IMR-90 (cell line): ENCODE measurements around the gene TGFBI. TPM values are rescaled to one million over a fixed set of nuclear protein-coding genes. Genes with fewer than 3 reads are reported as not detected.

Experiments used
- ATAC-seq: fragments of 200-7000 bp; cut with Tn5 transposase; 2 replicates; pipeline ENCODE4 v1.9.1; 2020; ENCODE audit warnings: low read depth, mild to moderate bottlenecking, moderate library complexity
- BruUV-seq: library from RNA; stranded (reverse); fragments of 400-500 nt; replicated peaks from 2 replicates; lab custom pipeline; 2021; lab: Mats Ljungman, UMichigan
- CTCF ChIA-PET: fragments of 300-600 bp; formaldehyde crosslinking; extraction: SDS; loops from one replicate; lab custom pipeline; 2021; ENCODE audit warnings: antibody characterized with exemption; lab: Yijun Ruan, JAX
- POLR2A ChIA-PET: fragments of 300-600 bp; sonication (Branson Sonifier 250); formaldehyde crosslinking; loops from one replicate; lab custom pipeline; 2022; ENCODE audit warnings: antibody characterized with exemption; ENCODE audit not compliant: unreplicated experiment; lab: Charles Lee
- DNase-seq: peaks from one replicate; pipeline ENCODE4 v3.0.0; 2013
- H2AFZ ChIP-seq: replicated peaks from 2 replicates; pipeline ENCODE3; 2013; ENCODE audit warnings: low read length, mild to moderate bottlenecking; ENCODE audit not compliant: poor library complexity
- H2AK5ac ChIP-seq: 2 replicates; pipeline ENCODE4 v1.6.1; 2013; ENCODE audit warnings: low read depth, low read length, inconsistent platforms
- H2AK9ac ChIP-seq: replicated peaks from 2 replicates; pipeline ENCODE3; 2013; ENCODE audit warnings: mild to moderate bottlenecking, low read depth, low read length, moderate library complexity; ENCODE audit not compliant: poor library complexity
- H2BK120ac ChIP-seq: 2 replicates; pipeline ENCODE4 v1.6.1; 2013; ENCODE audit warnings: low read depth, low read length, inconsistent platforms
- H2BK15ac ChIP-seq: 3 replicates; pipeline ENCODE4 v1.6.1; 2013; ENCODE audit warnings: low read depth, low read length, inconsistent platforms
- H2BK20ac ChIP-seq: 2 replicates; pipeline ENCODE4 v1.6.1; 2013; ENCODE audit warnings: low read depth, mild to moderate bottlenecking, inconsistent platforms, low read length, moderate library complexity
- H2BK5ac ChIP-seq: 2 replicates; pipeline ENCODE4 v1.6.1; 2013; ENCODE audit warnings: mild to moderate bottlenecking, low read depth, low read length, inconsistent platforms; ENCODE audit not compliant: poor library complexity, severe bottlenecking
- H3K14ac ChIP-seq: replicated peaks from 2 replicates; pipeline ENCODE4 v1.6.1; 2013; ENCODE audit warnings: low read depth, low read length, inconsistent platforms
- H3K18ac ChIP-seq: 2 replicates; pipeline ENCODE4 v1.6.1; 2013; ENCODE audit warnings: low read depth, low read length, control low read depth
- H3K23ac ChIP-seq: 2 replicates; pipeline ENCODE4 v1.6.1; 2013; ENCODE audit warnings: low read depth, low read length, inconsistent platforms
- H3K27ac ChIP-seq: 2 replicates; pipeline ENCODE4 v1.5.1; 2013; ENCODE audit warnings: mild to moderate bottlenecking, control low read depth, low read length; ENCODE audit not compliant: insufficient read depth
- H3K27me3 ChIP-seq: 2 replicates; pipeline ENCODE4 v1.6.1; 2013; ENCODE audit warnings: low read length; ENCODE audit not compliant: control insufficient read depth, insufficient read depth
- H3K36me3 ChIP-seq: 2 replicates; pipeline ENCODE4 v1.6.1; 2013; ENCODE audit warnings: low read length, mixed read lengths; ENCODE audit not compliant: control insufficient read depth, insufficient read depth
- H3K4ac ChIP-seq: 2 replicates; pipeline ENCODE4 v1.6.1; 2013; ENCODE audit warnings: low read depth, low read length, inconsistent platforms
- H3K4me1 ChIP-seq: 2 replicates; pipeline ENCODE4 v1.6.1; 2013; ENCODE audit warnings: low read length, mixed read lengths; ENCODE audit not compliant: control insufficient read depth, insufficient read depth
- H3K4me2 ChIP-seq: 2 replicates; pipeline ENCODE4 v1.6.1; 2013; ENCODE audit warnings: low read depth, mild to moderate bottlenecking, control low read depth, low read length, moderate library complexity
- H3K4me3 ChIP-seq: 2 replicates; pipeline ENCODE4 v1.5.1; 2013; ENCODE audit warnings: low read depth, mild to moderate bottlenecking, control low read depth, low read length, moderate library complexity; ENCODE audit not compliant: insufficient read depth
- H3K56ac ChIP-seq: 2 replicates; pipeline ENCODE4 v1.6.1; 2013; ENCODE audit warnings: low read length, inconsistent platforms; ENCODE audit not compliant: insufficient read depth; ENCODE audit errors: extremely low read depth
- H3K79me1 ChIP-seq, 2 experiments: 2 replicates each; pipeline ENCODE4 v1.6.1; 2013; ENCODE audit warnings: low read length in 2 of 2, inconsistent platforms in 1 of 2, low read depth in 1 of 2
- H3K9ac ChIP-seq: 2 replicates; pipeline ENCODE4 v1.6.1; 2013; ENCODE audit warnings: low read depth, low read length, control low read depth
- H3K9me1 ChIP-seq: 2 replicates; pipeline ENCODE4 v1.6.1; 2013; ENCODE audit warnings: low read length, inconsistent platforms; ENCODE audit not compliant: insufficient read depth
- H3K9me3 ChIP-seq: 2 replicates; pipeline ENCODE4 v1.6.1; 2013; ENCODE audit warnings: low read length; ENCODE audit not compliant: control insufficient read depth, insufficient read depth
- H4K20me1 ChIP-seq: 2 replicates; pipeline ENCODE4 v1.6.1; 2013; ENCODE audit warnings: low read length, inconsistent platforms; ENCODE audit not compliant: insufficient read depth
- H4K5ac ChIP-seq: 2 replicates; pipeline ENCODE4 v1.6.1; 2013; ENCODE audit warnings: mild to moderate bottlenecking, low read depth, low read length, control low read depth
- H4K8ac ChIP-seq, 2 experiments: 2 replicates each; pipeline ENCODE4 v1.6.1; 2013; ENCODE audit warnings: low read depth in 2 of 2, low read length in 2 of 2, control low read depth in 1 of 2, inconsistent platforms in 1 of 2
- H4K91ac ChIP-seq: 2 replicates; pipeline ENCODE4 v1.6.1; 2013; ENCODE audit warnings: low read depth, low read length, inconsistent platforms; ENCODE audit not compliant: insufficient read depth
- CHD1 ChIP-seq: IDR thresholded peaks from 2 replicates; pipeline ENCODE4 v1.6.1; 2012; ENCODE audit warnings: low read depth, low read length, improper control_type of control experiment
- POLR2A ChIP-seq: IDR thresholded peaks from 2 replicates; pipeline ENCODE4 v1.6.1; 2012; ENCODE audit warnings: mild to moderate bottlenecking, low read depth, low read length
- WGBS, 2 experiments: methylation state at CpG; one replicate each; pipeline versions ENCODE4 v1.1.5 to v1.1.7; 2013; ENCODE audit warnings: missing lambda C conversion rate in 2 of 2; ENCODE audit not compliant: insufficient read length in 1 of 2; ENCODE audit errors: extremely low coverage in 2 of 2; 5-methylcytosine and 5-hydroxymethylcytosine counted together
- dilution Hi-C: fragments of 300-500 bp; cut with HindIII; formaldehyde crosslinking; loops from one replicate; pipeline ENCODE4 v1.14.3; 2018; ENCODE audit warnings: low sequenced_read_pairs; ENCODE audit not compliant: unreplicated experiment
- in situ Hi-C: fragments of 300-500 bp; cut with MboI; formaldehyde crosslinking; loops from 3 replicates; pipeline ENCODE4 v1.14.3; 2019; ENCODE audit warnings: low sequenced_read_pairs, inconsistent platforms, mixed read lengths
- intact Hi-C: fragments of 100-400 bp; cut with micrococcal nuclease; formaldehyde crosslinking; loops from 2 replicates; pipeline ENCODE4 v1.10.0; 2022
- polyA plus RNA-seq, 3 experiments: library from polyadenylated mRNA; depleted of rRNA; stranded (reverse); fragments of >200 nt; gene quantifications; 2 replicates each; pipeline ENCODE4 v1.2.3, GENCODE V29; 2012; ENCODE audit warnings: low replicate concordance in 1 of 3
- total RNA-seq: library from RNA; depleted of rRNA; stranded (reverse); fragments of >200 nt; gene quantifications from 2 replicates; pipeline ENCODE4 v1.2.3, GENCODE V29; 2012

The TGFBI gene
- total and polyA plus RNA-seq, 2 of the 4 experiments (the other 2 are of a cell fraction), result 618 to 1,551 TPM

DNA sequence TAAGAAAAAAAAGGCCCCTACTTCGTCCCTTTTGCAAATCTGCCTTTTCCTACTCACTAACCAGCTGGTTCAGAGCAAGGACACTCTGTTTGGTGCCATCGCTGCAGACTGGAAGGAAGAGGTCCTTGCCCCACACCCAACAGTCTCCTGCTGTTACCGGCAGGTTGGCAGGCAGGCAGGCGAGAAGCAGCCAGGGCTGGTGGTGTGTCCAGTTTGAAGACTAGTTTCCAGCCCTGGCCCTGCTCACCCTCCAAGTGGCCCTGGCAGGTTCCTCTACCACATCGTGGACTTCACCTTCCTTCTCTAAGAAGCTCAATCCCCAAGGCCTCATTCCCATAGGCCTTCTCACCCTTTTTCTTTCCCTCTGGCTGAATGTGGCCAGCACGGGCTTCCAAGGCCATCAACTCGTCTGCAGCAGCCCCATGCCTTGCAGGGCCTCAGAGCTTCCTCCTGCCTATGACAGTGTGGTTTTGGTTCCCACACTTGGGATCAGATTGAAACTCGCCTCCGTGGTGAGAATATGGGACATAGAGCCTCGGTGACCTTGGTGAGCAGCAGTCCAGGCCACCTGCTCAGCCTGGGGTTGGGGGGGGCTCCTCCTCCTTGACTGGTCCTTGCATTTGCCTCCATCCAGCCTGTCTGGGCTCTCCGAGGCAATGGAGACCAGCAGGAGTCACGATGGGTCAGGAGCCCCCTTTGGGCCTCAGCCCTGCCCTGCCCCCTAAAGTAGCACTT, 22.9 kb downstream of the TGFBI start:
- Histone ChIP-seq H3K79me1 (peaks cover 13 to 51% of the 10 kb centered on the region in 2 experiments; a peak in 3 of 4 replicates), H3K4me1 (peaks cover 39% of the 10 kb centered on the region), H3K18ac (peak overlapping the region; percentile 37; the same call in 1 of the 2 replicates), H2AK9ac (peak overlapping the region; percentile 6), H2BK5ac (peak overlapping the region; percentile 74), H3K4ac (peak overlapping the region; percentile 46; the same call in 1 of the 2 replicates), H3K36me3 (peaks cover 87% of the 10 kb centered on the region), H2AFZ (peak overlapping the region; percentile 34), H3K56ac (no peak overlapping the region), H4K5ac (peak overlapping the region; percentile 73), H2BK120ac (peak overlapping the region; percentile 42), H3K4me2 (no peak overlapping the region), H3K4me3 (no peak overlapping the region), H4K20me1 (0 out of 2 replicates have a peak, but pooled peaks cover 8% of the 10 kb centered on the region), H2BK15ac (peak overlapping the region; percentile 24; the same call in 1 of the 3 replicates), H3K9ac (no peak overlapping the region), H3K9me3 (no peaks in the 10 kb centered on the region), H2AK5ac (peak overlapping the region; percentile 74), H4K8ac (peak overlapping the region in 1 of 2 experiments; percentile 45; a peak in 1 of 4 replicates), H3K27ac (peak overlapping the region; percentile 72), H4K91ac (peak overlapping the region; percentile 59), H2BK20ac (peak overlapping the region; percentile 16; the same call in 1 of the 2 replicates), H3K27me3 (no peaks in the 10 kb centered on the region), H3K14ac (no peak overlapping the region), H3K23ac (peak overlapping the region; percentile 14; the same call in 1 of the 2 replicates), H3K9me1 (peaks cover 42% of the 10 kb centered on the region)
- BruUV-seq, result no TSS peak
- no peak for DNase-seq
- WGBS, 2 experiments, result 92% methylated on average over 4 of the region's 12 CpGs; no CpG with 5 or more reads in 1 of the 2 experiments
- TF ChIP-seq CHD1 (no peak), POLR2A (0 out of 2 replicates have a peak, but pooled peaks have one; percentile 11)
- in situ Hi-C loops, result no loop called here
- ATAC-seq, result no peak
- ChIA-PET POLR2A (no interaction called here), CTCF (interaction anchor here (1.0 kb wide), 1 partner anchor 12 kb away, joined by 3 read pairs; no protein-coding TSS in a partner anchor)
- dilution Hi-C loops, result no loop called here
- intact Hi-C loops, result no loop called here
